ENCODE data around the gene HDAC4. TPM values are rescaled to one million over a fixed set of nuclear protein-coding genes. Genes with fewer than 3 reads are reported as not detected.

The HDAC4 gene
- total RNA-seq, 2 experiments from 2014 or later, result 22.6 to 24.5 TPM

GRCh38 chr2:239146011-239146641, 254.7 kb downstream of the HDAC4 start:
- Mint-ChIP-seq H3K27me3 (no peaks in the 10 kb centered on the region), H3K4me3 (no peak overlapping the region), H3K36me3 (ENCODE audit: low read depth) (peaks cover 25% of the 10 kb centered on the region), H3K9me3 (peaks cover 3% of the 10 kb centered on the region), H3K27ac (no peak overlapping the region), H3K4me1 (ENCODE audit: low read depth) (peaks cover 10% of the 10 kb centered on the region)
- intact Hi-C loops (cut with micrococcal nuclease), result loop anchor here (10.0 kb wide), 1 partner anchor 109 kb away; no protein-coding TSS in a partner anchor
- no peak for TF ChIP-seq CTCF (IDR thresholded peaks at IDR 0.05)
- no peak for ATAC-seq
- ChIA-PET CTCF (no interaction called here), POLR2A (no interaction called here)
- DNase-seq, result no peak

DNA sequence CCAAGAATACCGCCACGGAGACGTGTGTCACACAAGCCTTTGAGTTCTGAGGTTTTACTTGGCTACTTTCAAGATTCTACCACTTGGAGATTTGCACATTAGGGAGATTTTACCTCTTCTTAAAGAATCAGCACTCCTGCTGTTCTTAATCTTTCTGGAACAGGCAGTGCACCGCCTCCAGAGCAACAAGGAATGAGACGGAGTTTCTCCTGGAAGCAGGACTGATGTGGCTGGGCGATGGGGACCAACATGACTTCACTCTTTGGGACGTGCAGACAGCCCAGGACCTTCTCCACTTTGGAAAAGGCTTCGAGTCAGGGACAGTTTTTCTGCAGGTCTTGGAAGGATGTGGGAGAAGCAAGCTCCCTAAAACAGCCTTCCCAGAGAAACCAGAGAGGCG, 255.2 kb downstream of the HDAC4 start:
- peaks cover 3% of the 10 kb centered on the region for H3K9me3 Mint-ChIP-seq

DNA sequence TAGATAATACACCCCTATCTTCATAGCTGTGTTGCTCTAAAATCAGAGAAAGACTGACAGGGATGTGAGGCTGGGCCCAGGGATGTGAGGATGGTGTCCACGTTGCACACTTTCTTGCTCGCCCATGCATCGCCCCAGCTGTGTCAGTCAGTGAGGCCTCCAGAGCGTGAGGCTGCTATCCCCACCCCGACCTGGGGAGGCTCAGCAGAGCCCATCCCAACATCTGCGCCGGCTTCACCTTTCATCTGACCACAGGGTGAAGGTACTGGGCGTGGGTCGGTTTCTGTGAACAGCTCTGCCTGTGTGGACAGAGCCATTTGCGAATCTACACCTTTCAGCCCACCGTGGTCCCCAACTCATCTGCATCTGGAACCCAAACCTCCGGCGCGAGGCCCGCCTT, 255.7 kb downstream of the HDAC4 start:
- TF ChIP-seq CTCF (IDR thresholded peaks at IDR 0.05), result no peak

More for the DNA sequence above, 255.2 kb downstream of the HDAC4 start:
- Mint-ChIP-seq H3K27ac (no peak overlapping the region), H3K27me3 (no peaks in the 10 kb centered on the region), H3K4me1 (ENCODE audit: low read depth) (peaks cover 4% of the 10 kb centered on the region), H3K36me3 (ENCODE audit: low read depth) (peaks cover 19% of the 10 kb centered on the region), H3K4me3 (no peak overlapping the region)
- ATAC-seq (no peak), DNase-seq (no peak)
- no peak for TF ChIP-seq CTCF (IDR thresholded peaks at IDR 0.05)
- POLR2A ChIA-PET, result no interaction called here
- CTCF ChIA-PET, result no interaction called here
- intact Hi-C loops (cut with micrococcal nuclease), result loop anchor here (10.0 kb wide), 1 partner anchor 109 kb away; no protein-coding TSS in a partner anchor

DNA sequence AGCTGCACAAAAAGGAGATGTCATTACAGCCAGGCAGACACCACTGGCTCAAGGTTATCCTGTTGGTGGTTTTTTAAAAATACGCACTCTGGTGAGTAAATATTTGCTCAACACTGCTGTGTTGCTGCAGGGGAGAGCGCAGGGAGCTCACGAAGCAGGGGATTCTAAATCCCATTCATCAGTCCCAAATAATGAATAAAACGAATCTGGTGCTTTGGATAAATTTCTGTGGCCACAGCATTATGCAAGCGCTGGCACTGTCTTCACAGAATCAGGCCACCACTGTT, 256.2 kb downstream of the HDAC4 start:
- Mint-ChIP-seq H3K4me1 (ENCODE audit: low read depth) (no peaks in the 10 kb centered on the region), H3K27me3 (no peaks in the 10 kb centered on the region), H3K9me3 (no peaks in the 10 kb centered on the region), H3K27ac (no peak overlapping the region), H3K4me3 (no peak overlapping the region), H3K36me3 (ENCODE audit: low read depth) (peaks cover 17% of the 10 kb centered on the region)
- ATAC-seq, result no peak
- TF ChIP-seq CTCF (IDR thresholded peaks at IDR 0.05), result no peak
- POLR2A ChIA-PET, result interaction anchor here (0.6 kb wide), 1 partner anchor 27 kb away, joined by 3 read pairs; no protein-coding TSS in a partner anchor
- DNase-seq, result no peak
- CTCF ChIA-PET, result interaction anchor here (0.6 to 2.4 kb wide), 9 partner anchors 27 to 254 kb away, joined by 3 to 10 read pairs (median 3); no protein-coding TSS in a partner anchor
- intact Hi-C loops (cut with micrococcal nuclease), result loop anchor here (10.0 kb wide), 1 partner anchor 110 kb away; no protein-coding TSS in a partner anchor

More for the DNA sequence above, 255.7 kb downstream of the HDAC4 start:
- Mint-ChIP-seq H3K4me1 (ENCODE audit: low read depth) (peaks cover under 1% of the 10 kb centered on the region), H3K27me3 (no peaks in the 10 kb centered on the region), H3K27ac (no peak overlapping the region), H3K36me3 (ENCODE audit: low read depth) (peaks cover 16% of the 10 kb centered on the region), H3K9me3 (peaks cover under 1% of the 10 kb centered on the region), H3K4me3 (no peak overlapping the region)
- ChIA-PET CTCF (interaction anchor here (1.2 to 1.8 kb wide), 3 partner anchors 64 to 237 kb away, joined by 3 to 8 read pairs (median 6); no protein-coding TSS in a partner anchor), POLR2A (no interaction called here)
- DNase-seq (no peak), ATAC-seq (no peak)
- intact Hi-C loops (cut with micrococcal nuclease), result loop anchor here (10.0 kb wide), 1 partner anchor 110 kb away; no protein-coding TSS in a partner anchor

All from activated CD8-positive, alpha-beta T cell treated with anti-CD3 and anti-CD28 coated beads for 36 hours (primary cell).